Gastrocnemius medialis (tissue), 4 donors: ENCODE measurements around the gene PDLIM3.

ENCODE experiments used
- POLR2A ChIP-seq, 2 donors: fragments of 450-650 bp; IDR thresholded peaks; one replicate each; pipeline ENCODE4 v1.6.1; 2017; ENCODE audit warnings: antibody characterized with exemption in 2 of 2, mild to moderate bottlenecking in 2 of 2, moderate library complexity in 2 of 2
- TF ChIP-seq, protein P1 (sequence below), 5 experiments: fragments of 450-650 bp in 3 of 5; fragments of 200-600 bp in 2 of 5; sonication (generic) in 2 of 5; IDR thresholded peaks in 4 of 5; conservative IDR thresholded peaks in 1 of 5; 1 replicate in 4 of 5; 2 replicates in 1 of 5; pipeline ENCODE4 v1.5.1; 2016 to 2019; ENCODE audit warnings: antibody characterized with exemption in 5 of 5, mild to moderate bottlenecking in 3 of 5, moderate library complexity in 3 of 5

DNA sequence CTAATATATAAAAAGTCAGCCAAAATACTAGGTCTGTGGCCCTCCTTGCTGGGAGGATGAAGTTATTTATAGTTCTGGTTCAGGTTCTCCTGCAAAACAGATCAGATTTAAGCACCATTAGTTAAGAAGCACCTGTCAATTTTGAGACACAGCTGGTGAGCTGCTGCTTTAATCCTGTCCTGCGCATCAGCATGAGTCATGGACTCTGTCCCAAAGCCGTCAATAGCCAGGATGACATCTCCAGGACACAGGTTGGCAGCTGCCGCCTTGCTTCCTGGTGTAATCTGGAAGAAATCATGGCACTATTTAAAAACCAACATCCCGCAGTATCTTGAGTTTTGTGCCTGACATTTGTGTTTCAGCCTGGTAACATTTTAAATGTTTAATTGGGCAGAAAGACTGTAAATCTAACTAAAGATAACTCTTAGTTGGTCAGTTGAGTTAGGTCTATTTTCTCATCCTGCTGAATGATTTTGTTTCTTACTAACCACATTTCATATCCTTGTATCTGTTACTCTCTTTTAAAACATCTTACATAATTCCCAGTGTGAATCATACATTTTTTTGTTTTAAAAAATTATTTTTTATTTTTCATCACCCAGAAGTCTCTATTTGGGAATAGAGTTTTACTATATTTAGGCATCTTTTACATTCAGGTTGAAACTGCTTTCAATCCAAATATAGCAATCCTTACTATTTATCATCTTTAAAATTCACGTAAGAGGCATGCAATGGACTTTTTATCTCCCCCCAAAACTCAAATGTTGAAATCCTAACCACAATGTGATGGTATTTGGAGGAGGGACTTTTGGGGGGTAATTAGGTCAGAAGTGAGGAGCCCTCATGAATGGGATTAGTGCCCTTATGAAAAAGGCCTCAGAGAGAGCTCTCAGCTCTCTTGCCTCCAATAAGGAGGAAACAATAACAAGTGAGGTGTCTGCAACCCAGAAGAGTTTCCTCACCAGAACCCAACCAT is 10.1 kb downstream of the PDLIM3 start:
- TF ChIP-seq, protein P1, sequence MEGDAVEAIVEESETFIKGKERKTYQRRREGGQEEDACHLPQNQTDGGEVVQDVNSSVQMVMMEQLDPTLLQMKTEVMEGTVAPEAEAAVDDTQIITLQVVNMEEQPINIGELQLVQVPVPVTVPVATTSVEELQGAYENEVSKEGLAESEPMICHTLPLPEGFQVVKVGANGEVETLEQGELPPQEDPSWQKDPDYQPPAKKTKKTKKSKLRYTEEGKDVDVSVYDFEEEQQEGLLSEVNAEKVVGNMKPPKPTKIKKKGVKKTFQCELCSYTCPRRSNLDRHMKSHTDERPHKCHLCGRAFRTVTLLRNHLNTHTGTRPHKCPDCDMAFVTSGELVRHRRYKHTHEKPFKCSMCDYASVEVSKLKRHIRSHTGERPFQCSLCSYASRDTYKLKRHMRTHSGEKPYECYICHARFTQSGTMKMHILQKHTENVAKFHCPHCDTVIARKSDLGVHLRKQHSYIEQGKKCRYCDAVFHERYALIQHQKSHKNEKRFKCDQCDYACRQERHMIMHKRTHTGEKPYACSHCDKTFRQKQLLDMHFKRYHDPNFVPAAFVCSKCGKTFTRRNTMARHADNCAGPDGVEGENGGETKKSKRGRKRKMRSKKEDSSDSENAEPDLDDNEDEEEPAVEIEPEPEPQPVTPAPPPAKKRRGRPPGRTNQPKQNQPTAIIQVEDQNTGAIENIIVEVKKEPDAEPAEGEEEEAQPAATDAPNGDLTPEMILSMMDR (IDR thresholded peaks at IDR 0.05 in 4 of 5, conservative IDR thresholded peaks at IDR 0.05 in 1 of 5) = no peak
- peak; percentile 5 to 50 for TF ChIP-seq POLR2A (IDR thresholded peaks at IDR 0.05)
